GM12878 (cell line): Measurements from ENCODE around the gene CUZD1.

Source experiments
- CTCF ChIP-seq, 3 experiments: IDR thresholded peaks in 2 of 3; conservative IDR thresholded peaks in 1 of 3; 2 replicates each; pipeline ENCODE4 v1.5.1; 2011; ENCODE audit warnings: low read depth in 3 of 3, low read length in 3 of 3, mild to moderate bottlenecking in 3 of 3, control low read depth in 2 of 3, moderate library complexity in 2 of 3, inconsistent platforms in 1 of 3, mixed read lengths in 1 of 3; ENCODE audit not compliant: control insufficient read depth in 2 of 3, insufficient read depth in 1 of 3; ENCODE audit errors: extremely low read depth in 1 of 3
- IRF5 ChIP-seq: fragments of 450-650 bp; IDR thresholded peaks from 2 replicates; pipeline ENCODE4 v1.6.1; 2017; ENCODE audit warnings: borderline replicate concordance
- PAX5 ChIP-seq: IDR thresholded peaks from 2 replicates; pipeline ENCODE4 v1.6.1; 2011; ENCODE audit warnings: low read depth, low read length, borderline replicate concordance
- POU2F2 ChIP-seq: IDR thresholded peaks from 3 replicates; pipeline ENCODE4 v1.6.1; 2011; ENCODE audit warnings: low read depth, mild to moderate bottlenecking, low read length, borderline replicate concordance

GRCh38 chr10:122782911-122783310, 62.7 kb downstream of the CUZD1 start:
- TF ChIP-seq CTCF (IDR thresholded peaks at IDR 0.05 in 2 of 3, conservative IDR thresholded peaks at IDR 0.05 in 1 of 3; ENCODE audit: control insufficient read depth in 2 of 3, extremely low read depth in 1 of 3, insufficient read depth in 1 of 3, low read depth in 3 of 3, low read length in 3 of 3) (no peak), POU2F2 (no peak), PAX5 (no peak), IRF5 (no peak)
